HCT116 (cell line): ENCODE results near the gene C11orf58. TPM values are rescaled to one million over a fixed set of nuclear protein-coding genes. Genes with fewer than 3 reads are reported as not detected.
A peak's percentile ranks its signal among the peaks of the same experiment; 100 is the strongest.

Experiments used
- ATAC-seq: fragments of 200-7000 bp; cut with Tn5 transposase; 2 replicates; pipeline ENCODE4 v1.9.1; 2020; ENCODE audit warnings: mild to moderate bottlenecking, moderate library complexity
- BruUV-seq: library from RNA; stranded (reverse); fragments of 400-500 nt; replicated peaks from 2 replicates; lab custom pipeline; 2021; lab: Mats Ljungman, UMichigan
- CTCF ChIA-PET: fragments of 300-600 bp; sonication (Branson Sonifier 250); formaldehyde crosslinking; loops from one replicate; lab custom pipeline; 2021; ENCODE audit warnings: antibody characterized with exemption; lab: Charles Lee
- POLR2A ChIA-PET: fragments of 300-600, 350-600 bp; sonication (Branson Sonifier 250); formaldehyde crosslinking; loops from one replicate; lab custom pipeline; 2021; ENCODE audit warnings: antibody characterized with exemption; lab: Charles Lee
- RAD21 ChIA-PET, 2 experiments: fragments of 300-600 bp; sonication (Branson Sonifier 250); formaldehyde crosslinking; loops; one replicate each; lab custom pipeline; 2023; ENCODE audit warnings: low total read pairs in 2 of 2; ENCODE audit not compliant: uncharacterized antibody in 2 of 2, unreplicated experiment in 2 of 2, low non-redundant PET in 1 of 2; lab: Charles Lee
- DNase-seq: peaks from one replicate; pipeline ENCODE4 v3.0.0-alpha.2; 2010; ENCODE audit warnings: low read depth, low spot score
- H2AFZ ChIP-seq: fragments of 200-600 bp; shearing (Covaris generic), sonication (generic); 2 replicates; pipeline ENCODE4 v1.6.1; 2017; ENCODE audit warnings: low read depth, mixed run types, mixed read lengths, antibody characterized with exemption, low read length; ENCODE audit not compliant: poor library complexity, severe bottlenecking
- H3K27ac ChIP-seq: 2 replicates; pipeline ENCODE4 v1.5.1; 2012; ENCODE audit warnings: low read depth, low read length
- H3K27me3 ChIP-seq: fragments of 200-600 bp; sonication (generic); 2 replicates; pipeline ENCODE4 v1.6.1; 2016; ENCODE audit warnings: mixed run types, low read length, mixed read lengths; ENCODE audit not compliant: insufficient read depth
- H3K36me3 ChIP-seq, 2 experiments: fragments of 200-500 bp in 1 of 2; fragments of 200-600 bp in 1 of 2; sonication (Bioruptor generic) in 1 of 2; sonication (generic) in 1 of 2; 2 replicates each; pipeline versions ENCODE4 v1.5.1 to v1.6.1; 2014 to 2016; ENCODE audit warnings: low read length in 2 of 2, inconsistent platforms in 1 of 2, mixed read lengths in 1 of 2, mixed run types in 1 of 2; ENCODE audit not compliant: insufficient read depth in 2 of 2, control insufficient read depth in 1 of 2
- H3K4me1 ChIP-seq, 2 experiments: fragments of 200-600 bp in 1 of 2; sonication (generic) in 1 of 2; 2 replicates each; pipeline versions ENCODE4 v1.5.1 to v1.6.1; 2012 to 2017; ENCODE audit warnings: low read length in 2 of 2, inconsistent platforms in 1 of 2, mild to moderate bottlenecking in 1 of 2, mixed read lengths in 1 of 2, mixed run types in 1 of 2, moderate library complexity in 1 of 2; ENCODE audit not compliant: insufficient read depth in 2 of 2, control insufficient read depth in 1 of 2
- H3K4me2 ChIP-seq: fragments of 200-600 bp; sonication (generic); 2 replicates; pipeline ENCODE4 v1.6.1; 2017; ENCODE audit warnings: mixed run types, low read length, mixed read lengths
- H3K4me3 ChIP-seq, 2 experiments: fragments of 200-600 bp in 1 of 2; sonication (generic) in 1 of 2; replicated peaks in 1 of 2; 2 replicates each; pipeline ENCODE4 v1.5.1; 2011 to 2016; ENCODE audit warnings: low read length in 2 of 2, control low read depth in 1 of 2, low read depth in 1 of 2, mild to moderate bottlenecking in 1 of 2, mixed read lengths in 1 of 2, mixed run types in 1 of 2
- H3K79me2 ChIP-seq: fragments of 200-600 bp; sonication (generic); 2 replicates; pipeline ENCODE4 v1.6.1; 2017; ENCODE audit warnings: mild to moderate bottlenecking, mixed run types, low read length, moderate library complexity, mixed read lengths; ENCODE audit not compliant: insufficient read depth
- H3K9ac ChIP-seq: fragments of 200-600 bp; sonication (generic); 2 replicates; pipeline ENCODE4 v1.6.1; 2016; ENCODE audit warnings: low read length, mixed read lengths
- H3K9me2 ChIP-seq: fragments of 200-600 bp; sonication (generic), shearing (Covaris generic); 2 replicates; pipeline ENCODE4 v1.6.1; 2017; ENCODE audit warnings: mixed run types, mild to moderate bottlenecking, moderate library complexity; ENCODE audit not compliant: insufficient read depth
- H3K9me3 ChIP-seq, 2 experiments: fragments of 200-500 bp in 1 of 2; fragments of 200-600 bp in 1 of 2; sonication (Bioruptor generic) in 1 of 2; sonication (generic) in 1 of 2; 2 replicates each; pipeline ENCODE4 v1.6.1; 2014 to 2017; ENCODE audit warnings: low read length in 2 of 2, mixed read lengths in 2 of 2, inconsistent platforms in 1 of 2, low read depth in 1 of 2, mild to moderate bottlenecking in 1 of 2, mixed run types in 1 of 2, moderate library complexity in 1 of 2; ENCODE audit not compliant: control insufficient read depth in 1 of 2, insufficient read depth in 1 of 2
- H4K20me1 ChIP-seq: fragments of 200-600 bp; sonication (generic), shearing (Covaris generic); 2 replicates; pipeline ENCODE4 v1.6.1; 2017; ENCODE audit warnings: mixed run types, mild to moderate bottlenecking, moderate library complexity; ENCODE audit not compliant: insufficient read depth
- ATF3 ChIP-seq: IDR thresholded peaks from 2 replicates; pipeline ENCODE4 v1.6.1; 2012
- CBX3 ChIP-seq: IDR thresholded peaks from 2 replicates; pipeline ENCODE4 v1.6.1; 2012; ENCODE audit warnings: low read depth
- CEBPB ChIP-seq: IDR thresholded peaks from 2 replicates; pipeline ENCODE4 v1.6.1; 2012; ENCODE audit warnings: low read depth
- CTCF ChIP-seq, 3 experiments: fragments of 200-600 bp in 1 of 3; sonication (generic) in 1 of 3; IDR thresholded peaks in 2 of 3; conservative IDR thresholded peaks in 1 of 3; 2 replicates each; pipeline ENCODE4 v1.5.1; 2012 to 2017; ENCODE audit warnings: low read depth in 2 of 3, low read length in 2 of 3, antibody characterized with exemption in 1 of 3, borderline replicate concordance in 1 of 3, control low read depth in 1 of 3, mild to moderate bottlenecking in 1 of 3, mixed read lengths in 1 of 3, mixed run types in 1 of 3, moderate library complexity in 1 of 3; ENCODE audit not compliant: insufficient read depth in 1 of 3
- ELF1 ChIP-seq: IDR thresholded peaks from 2 replicates; pipeline ENCODE4 v1.6.1; 2012; ENCODE audit warnings: low read depth, borderline replicate concordance
- JUND ChIP-seq: IDR thresholded peaks from 2 replicates; pipeline ENCODE4 v1.6.1; 2012
- POLR2A ChIP-seq: IDR thresholded peaks from 2 replicates; pipeline ENCODE4 v1.7.0; 2011; ENCODE audit warnings: borderline replicate concordance; ENCODE audit not compliant: insufficient read depth, insufficient read length; ENCODE audit errors: extremely low read depth
- POLR2AphosphoS5 ChIP-seq: IDR thresholded peaks from 2 replicates; pipeline ENCODE4 v1.6.1; 2011; ENCODE audit warnings: mild to moderate bottlenecking, low read depth, low read length, moderate library complexity
- RAD21 ChIP-seq: IDR thresholded peaks from 2 replicates; pipeline ENCODE4 v1.6.1; 2012; ENCODE audit warnings: low read depth, mild to moderate bottlenecking
- SP1 ChIP-seq: IDR thresholded peaks from 2 replicates; pipeline ENCODE4 v1.6.1; 2012; ENCODE audit warnings: low read depth
- YY1 ChIP-seq: IDR thresholded peaks from 2 replicates; pipeline ENCODE4 v1.6.1; 2011; ENCODE audit warnings: low read length, low read depth, moderate library complexity, mild to moderate bottlenecking; ENCODE audit not compliant: insufficient replicate concordance; ENCODE audit errors: extremely low read depth
- intact Hi-C: fragments of 100-400 bp; cut with micrococcal nuclease; formaldehyde crosslinking; loops from 2 replicates; pipeline ENCODE4 v1.10.0; 2022
- total RNA-seq: library from RNA; stranded (reverse); gene quantifications from one replicate; pipeline ENCODE4 v1.2.1, GENCODE V29; 2021; ENCODE audit not compliant: unreplicated experiment

C11orf58 gene
- total RNA-seq, 1 experiment from 2014 or later, result 108 TPM

GRCh38 chr11:16785520-16786128 lies 47.2 kb downstream of the C11orf58 start:
- H4K20me1 ChIP-seq, result no peaks in the 10 kb centered on the region
- CTCF ChIA-PET, result interaction anchor here (0.6 to 1.7 kb wide), 9 partner anchors 9 to 742 kb away, joined by 3 to 10 read pairs (median 4); partner anchors contain the start of gene RPS13

More at GRCh38 chr11:16785520-16786128, 47.2 kb downstream of the C11orf58 start:
- Histone ChIP-seq H3K4me3 (no peak overlapping the region), H3K27me3 (no peaks in the 10 kb centered on the region), H2AFZ (no peak overlapping the region), H3K4me2 (no peak overlapping the region), H3K27ac (no peak overlapping the region), H3K36me3 (no peaks in the 10 kb centered on the region), H3K9ac (no peak overlapping the region), H3K9me3 (no peaks in the 10 kb centered on the region), H3K79me2 (no peaks in the 10 kb centered on the region), H3K4me1 (peaks cover 31 to 48% of the 10 kb centered on the region in 2 experiments), H3K9me2 (no peaks in the 10 kb centered on the region)
- ChIA-PET POLR2A (no interaction called here), RAD21 (no interaction called here)
- TF ChIP-seq ATF3 (no peak), CBX3 (no peak), CTCF (IDR thresholded peaks at IDR 0.05 in 2 of 3, conservative IDR thresholded peaks at IDR 0.05 in 1 of 3; ENCODE audit: borderline replicate concordance in 1 of 3, insufficient read depth in 1 of 3, low read depth in 2 of 3, low read length in 2 of 3) (peak; percentile 84 to 94 (median 93)), POLR2AphosphoS5 (no peak), ELF1 (no peak), YY1 (no peak), RAD21 (peak; percentile 89), POLR2A (no peak), JUND (no peak), CEBPB (no peak), SP1 (no peak)
- DNase-seq (peak; percentile 54), ATAC-seq (peak; percentile 78)
- intact Hi-C loops, result loop anchor here (2.0 to 5.0 kb wide), 2 partner anchors 152 to 277 kb away; no protein-coding TSS in a partner anchor
- no TSS peak for BruUV-seq
